ENCODE measurements around the gene DDIT4. TPM values are rescaled to one million over a fixed set of nuclear protein-coding genes. Genes with fewer than 3 reads are reported as not detected.

The DDIT4 gene
- total RNA-seq, 2 experiments from 2014 or later: 1,071 to 1,096 TPM

GRCh38 chr10:72322280-72323058 is 48.7 kb downstream of the DDIT4 start:
- CTCF ChIA-PET: interaction anchor here (0.6 to 5.6 kb wide), 6 partner anchors 11 to 48 kb away, joined by 3 to 41 read pairs (median 8); partner anchors contain the start of gene DDIT4
- H3K27ac Mint-ChIP-seq: peak overlapping the region; percentile 99
- ATAC-seq (peak; percentile 17), DNase-seq (peak; percentile 82)
- peaks cover 2% of the 10 kb centered on the region for H3K27me3 Mint-ChIP-seq
- peaks cover 65% of the 10 kb centered on the region for H3K4me1 Mint-ChIP-seq (ENCODE audit: low read depth)
- H3K9me3 Mint-ChIP-seq: peaks cover 1% of the 10 kb centered on the region
- peaks cover 15% of the 10 kb centered on the region for H3K36me3 Mint-ChIP-seq (ENCODE audit: low read depth)
- H3K4me3 Mint-ChIP-seq: peak overlapping the region; percentile 85
- TF ChIP-seq CTCF (IDR thresholded peaks at IDR 0.05): no peak
- intact Hi-C loops (cut with micrococcal nuclease): no loop called here
- POLR2A ChIA-PET: interaction anchor here (0.8 to 28.1 kb wide), 12 partner anchors 10 to 237 kb away, joined by 3 to 796 read pairs (median 4); partner anchors contain the start of genes ANAPC16, ASCC1 and DDIT4

DNA sequence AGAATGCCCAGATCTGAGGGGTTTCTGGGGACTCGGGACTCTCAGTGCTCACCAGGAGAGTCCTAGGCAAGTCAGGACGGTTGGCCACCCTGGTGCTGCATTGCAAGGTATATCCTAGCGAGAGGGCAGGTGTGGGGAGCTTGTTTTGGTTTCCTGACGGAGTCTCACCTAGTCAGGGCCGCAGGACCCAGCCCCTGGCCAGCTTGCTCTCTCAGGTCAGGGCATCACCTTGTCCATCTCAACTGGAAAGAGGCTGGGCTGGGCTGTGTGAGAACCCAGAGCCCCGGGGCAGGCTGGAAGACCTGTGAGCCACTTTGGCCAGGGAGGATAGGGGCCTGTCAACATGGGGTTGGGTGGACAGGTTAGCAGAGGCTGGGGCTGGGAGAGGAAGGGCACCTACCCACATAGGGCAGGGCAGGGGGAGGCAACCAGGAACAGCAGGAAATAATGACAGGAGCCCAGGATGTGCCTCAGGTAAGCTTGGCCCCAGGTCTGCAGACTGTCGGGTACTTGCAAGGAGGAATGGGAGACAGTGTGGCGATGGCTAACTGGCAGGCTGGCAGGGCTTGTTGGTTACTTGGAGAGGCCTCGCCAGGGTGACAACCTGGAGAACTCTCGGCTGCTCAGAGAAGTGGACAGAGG is 49.5 kb downstream of the DDIT4 start:
- DNase-seq (no peak), ATAC-seq (no peak)
- Mint-ChIP-seq H3K36me3 (ENCODE audit: low read depth) (peaks cover 20% of the 10 kb centered on the region), H3K27ac (peak overlapping the region; percentile 99), H3K9me3 (peaks cover 1% of the 10 kb centered on the region), H3K4me3 (no peak overlapping the region), H3K4me1 (ENCODE audit: low read depth) (peaks cover 69% of the 10 kb centered on the region), H3K27me3 (peaks cover 2% of the 10 kb centered on the region)
- ChIA-PET POLR2A (interaction anchor here (0.5 to 28.1 kb wide), 10 partner anchors 9 to 1740 kb away, joined by 3 to 796 read pairs (median 3); partner anchors contain the start of gene DDIT4), CTCF (interaction anchor here (1.1 to 5.6 kb wide), 4 partner anchors 14 to 49 kb away, joined by 3 to 41 read pairs (median 3); partner anchors contain the start of gene DDIT4)
- no peak for TF ChIP-seq CTCF (IDR thresholded peaks at IDR 0.05)
- intact Hi-C loops (cut with micrococcal nuclease): no loop called here

DNA sequence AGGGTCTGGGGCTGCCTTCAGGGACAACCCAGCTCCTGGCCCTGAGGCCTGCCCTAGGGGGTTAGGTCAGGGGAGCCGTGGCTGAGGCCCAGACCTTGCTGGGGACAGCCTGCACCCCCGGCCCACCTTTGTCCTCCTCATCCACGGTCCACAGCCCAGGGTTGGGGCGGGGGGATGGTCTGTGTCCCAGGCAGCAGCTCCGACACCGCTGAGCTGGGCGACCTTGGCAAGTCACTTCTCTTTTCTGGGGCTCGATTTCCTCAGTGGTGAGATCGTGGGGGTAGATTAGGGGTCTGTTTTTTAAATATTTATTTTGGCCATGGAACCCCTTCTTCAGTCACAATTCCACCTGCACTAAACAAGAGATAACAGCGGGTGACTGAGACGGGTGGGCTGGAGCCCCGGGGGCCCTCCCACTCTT is 50.1 kb downstream of the DDIT4 start:
- ChIA-PET CTCF (interaction anchor here (1.1 to 5.6 kb wide), 3 partner anchors 13 to 50 kb away, joined by 3 to 41 read pairs (median 3); partner anchors contain the start of gene DDIT4), POLR2A (interaction anchor here (0.5 to 28.1 kb wide), 7 partner anchors 8 to 1740 kb away, joined by 3 to 796 read pairs (median 52); partner anchors contain the start of gene DDIT4)
- H3K27ac Mint-ChIP-seq: peak overlapping the region; percentile 99
- no peak for DNase-seq
- peaks cover 2% of the 10 kb centered on the region for H3K27me3 Mint-ChIP-seq
- no peak for TF ChIP-seq CTCF (IDR thresholded peaks at IDR 0.05)
- H3K4me1 Mint-ChIP-seq (ENCODE audit: low read depth): peaks cover 70% of the 10 kb centered on the region
- intact Hi-C loops (cut with micrococcal nuclease): no loop called here
- peaks cover 16% of the 10 kb centered on the region for H3K36me3 Mint-ChIP-seq (ENCODE audit: low read depth)
- peaks cover 1% of the 10 kb centered on the region for H3K9me3 Mint-ChIP-seq
- no peak for ATAC-seq
- no peak overlapping the region for H3K4me3 Mint-ChIP-seq

Other genes with a start within 250 kb of the DDIT4 start
- 100 to 1,000 TPM; 134 to 135 TPM for gene SPOCK2, start 185.4 kb upstream of the DDIT4 start, total RNA-seq
- gene ANAPC16, start 57.9 kb upstream of the DDIT4 start, total RNA-seq: 100 to 1,000 TPM in 1 of 2 experiments, 10 to 100 TPM in 1; 94.6 to 101 TPM
- gene ASCC1, start 57.6 kb upstream of the DDIT4 start, total RNA-seq: 10 to 100 TPM; 61.6 to 66.2 TPM
- 10 to 100 TPM; 17.1 to 17.5 TPM for gene DNAJB12, start 81.0 kb downstream of the DDIT4 start, total RNA-seq

Measured in activated CD8-positive, alpha-beta T cell treated with anti-CD3 and anti-CD28 coated beads for 36 hours (primary cell).